Lower lobe of right lung (tissue), 2 donors: ENCODE data around the gene SNAPC4. TPM values are rescaled to one million over a fixed set of nuclear protein-coding genes. Genes with fewer than 3 reads are reported as not detected.

Source experiments
- ATAC-seq, 2 donors: fragments of 200-7000 bp; cut with Tn5 transposase; one replicate each; pipeline ENCODE4 v1.9.1; 2020 to 2022; ENCODE audit warnings: mild to moderate bottlenecking in 2 of 2, moderate library complexity in 2 of 2
- DNase-seq: peaks from one replicate; pipeline ENCODE4 v3.0.0-alpha.2; 2020
- H3K27ac ChIP-seq: fragments of 200-600 bp; one replicate; pipeline ENCODE4 v1.8.0; 2022
- H3K27me3 ChIP-seq: fragments of 200-600 bp; one replicate; pipeline ENCODE4 v1.8.0; 2022; ENCODE audit warnings: low read depth
- H3K36me3 ChIP-seq: fragments of 200-600 bp; one replicate; pipeline ENCODE4 v1.8.0; 2022; ENCODE audit warnings: mild to moderate bottlenecking
- H3K4me1 ChIP-seq: fragments of 200-600 bp; one replicate; pipeline ENCODE4 v1.8.0; 2022
- H3K4me3 ChIP-seq: fragments of 200-600 bp; one replicate; pipeline ENCODE4 v1.8.0; 2022; ENCODE audit warnings: mild to moderate bottlenecking
- H3K9me3 ChIP-seq: fragments of 200-600 bp; one replicate; pipeline ENCODE4 v1.8.0; 2022
- intact Hi-C: fragments of 100-400 bp; cut with DNase I; formaldehyde crosslinking; loops from one replicate; pipeline ENCODE4 v1.11.0; 2022
- total RNA-seq: library from RNA; stranded (reverse); fragmentation: NEBNext Ultra II Directional; extraction: Animal tissue kit (Norgen Biotek cat#: 25700); gene quantifications from one replicate; pipeline ENCODE4 v1.2.1, GENCODE V29; 2021
- TF ChIP-seq, protein P1 (sequence below): fragments of 200-600 bp; IDR thresholded peaks from one replicate; pipeline ENCODE4 v1.8.0; 2022; ENCODE audit warnings: antibody characterized with exemption, mild to moderate bottlenecking
- donor health status: DM: no; HTN: yes; CAD: no; lungs with severe emphysema.

The SNAPC4 gene
- total RNA-seq, 1 donor from 2014 or later, result 7.4 TPM

DNA sequence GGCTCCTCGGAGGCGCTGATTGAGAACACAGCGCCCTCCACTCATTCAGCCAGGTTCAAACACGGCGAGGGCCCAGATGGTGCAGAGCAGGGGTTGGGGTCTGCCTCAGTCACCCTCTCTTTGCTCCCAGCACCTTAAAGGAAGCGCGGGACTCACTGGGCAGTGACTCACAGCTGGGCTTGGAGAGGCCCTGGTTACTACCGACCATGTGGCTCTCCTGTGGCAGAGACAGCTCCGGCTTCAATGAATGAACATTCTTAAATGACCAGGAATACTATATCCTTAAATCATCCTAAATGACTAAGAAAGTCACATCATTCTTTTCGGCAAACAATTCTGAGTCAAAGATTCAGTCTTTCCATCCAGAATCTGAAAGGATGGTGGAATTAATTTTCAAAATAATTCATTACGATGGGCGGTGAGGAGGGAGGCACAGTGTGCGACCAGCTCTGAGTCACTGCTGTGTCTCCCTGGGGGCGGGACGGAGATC, 41.3 kb upstream of the SNAPC4 start:
- no peaks in the 10 kb centered on the region for H3K9me3 ChIP-seq
- H3K27me3 ChIP-seq, result no peaks in the 10 kb centered on the region
- H3K4me1 ChIP-seq, result peaks cover 30% of the 10 kb centered on the region
- ATAC-seq, result no peak
- TF ChIP-seq, protein P1, sequence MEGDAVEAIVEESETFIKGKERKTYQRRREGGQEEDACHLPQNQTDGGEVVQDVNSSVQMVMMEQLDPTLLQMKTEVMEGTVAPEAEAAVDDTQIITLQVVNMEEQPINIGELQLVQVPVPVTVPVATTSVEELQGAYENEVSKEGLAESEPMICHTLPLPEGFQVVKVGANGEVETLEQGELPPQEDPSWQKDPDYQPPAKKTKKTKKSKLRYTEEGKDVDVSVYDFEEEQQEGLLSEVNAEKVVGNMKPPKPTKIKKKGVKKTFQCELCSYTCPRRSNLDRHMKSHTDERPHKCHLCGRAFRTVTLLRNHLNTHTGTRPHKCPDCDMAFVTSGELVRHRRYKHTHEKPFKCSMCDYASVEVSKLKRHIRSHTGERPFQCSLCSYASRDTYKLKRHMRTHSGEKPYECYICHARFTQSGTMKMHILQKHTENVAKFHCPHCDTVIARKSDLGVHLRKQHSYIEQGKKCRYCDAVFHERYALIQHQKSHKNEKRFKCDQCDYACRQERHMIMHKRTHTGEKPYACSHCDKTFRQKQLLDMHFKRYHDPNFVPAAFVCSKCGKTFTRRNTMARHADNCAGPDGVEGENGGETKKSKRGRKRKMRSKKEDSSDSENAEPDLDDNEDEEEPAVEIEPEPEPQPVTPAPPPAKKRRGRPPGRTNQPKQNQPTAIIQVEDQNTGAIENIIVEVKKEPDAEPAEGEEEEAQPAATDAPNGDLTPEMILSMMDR, result no peak
- no peak for DNase-seq
- no peak overlapping the region for H3K27ac ChIP-seq
- intact Hi-C loops, result no loop called here
- no peak overlapping the region for H3K4me3 ChIP-seq
- peaks cover 59% of the 10 kb centered on the region for H3K36me3 ChIP-seq

DNA sequence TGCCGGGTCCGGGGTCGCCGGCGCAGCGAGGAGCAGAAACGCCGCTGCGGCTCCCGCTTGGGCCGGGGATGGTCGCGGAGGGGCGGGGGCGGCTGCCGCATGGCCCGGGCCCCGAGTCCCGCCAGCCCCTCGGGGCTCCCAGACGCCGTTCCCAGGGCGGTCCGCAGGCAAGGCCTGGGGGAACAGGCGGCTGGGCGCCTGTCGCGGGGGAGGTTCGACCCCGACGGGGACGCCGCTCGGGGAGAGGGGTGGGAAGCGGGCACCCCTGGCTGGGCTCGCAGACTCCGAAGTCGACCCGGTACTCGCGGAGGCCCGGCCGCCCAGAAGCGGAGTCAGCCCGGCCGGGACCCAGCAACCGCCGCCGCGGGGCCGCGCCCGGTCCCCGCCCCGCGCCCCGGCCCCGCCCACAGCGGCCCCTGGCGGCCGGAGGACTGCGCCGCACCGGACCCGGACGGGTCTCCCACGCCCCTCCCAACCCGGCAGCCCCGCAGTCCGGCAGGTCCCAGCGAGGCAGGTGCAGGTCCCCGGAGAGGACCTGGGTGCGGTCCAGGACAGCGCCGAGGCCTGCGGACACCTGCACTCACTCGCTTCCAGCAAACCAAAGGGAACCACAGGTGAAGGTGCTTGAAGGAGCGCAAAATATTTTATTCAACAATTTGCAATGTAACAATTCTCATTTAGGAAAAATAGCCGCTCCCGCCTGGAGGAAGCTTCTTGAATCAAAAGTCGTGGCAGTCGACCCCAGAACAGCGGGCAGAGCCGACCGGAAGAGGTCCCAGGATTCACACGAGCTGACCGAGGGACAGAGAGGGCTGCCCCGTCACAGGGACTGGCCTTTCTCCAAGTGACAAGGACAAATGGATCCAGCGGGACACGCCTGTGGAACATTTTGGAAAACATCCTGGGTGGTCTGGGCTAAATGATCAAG, 39.8 kb upstream of the SNAPC4 start, which contains the start of gene INPP5E:
INPP5E (minus strand) TSS at position 365 of the 928 bp plus-strand sequence. CDS start 426 bp downstream, outside the sequence.
- Histone ChIP-seq H3K27me3 (no peaks in the 10 kb centered on the region), H3K9me3 (no peaks in the 10 kb centered on the region), H3K27ac (peak within 1 kb of the TSS; percentile 78), H3K4me3 (peak within 1 kb of the TSS; percentile 96), H3K36me3 (peaks cover 44% of the 10 kb centered on the region), H3K4me1 (peaks cover 32% of the 10 kb centered on the region)
- peak; percentile 90 to 93 for ATAC-seq
- DNase-seq, result peak; percentile 80
- intact Hi-C loops, result no loop called here
- TF ChIP-seq, protein P1, result peak; percentile 63

DNA sequence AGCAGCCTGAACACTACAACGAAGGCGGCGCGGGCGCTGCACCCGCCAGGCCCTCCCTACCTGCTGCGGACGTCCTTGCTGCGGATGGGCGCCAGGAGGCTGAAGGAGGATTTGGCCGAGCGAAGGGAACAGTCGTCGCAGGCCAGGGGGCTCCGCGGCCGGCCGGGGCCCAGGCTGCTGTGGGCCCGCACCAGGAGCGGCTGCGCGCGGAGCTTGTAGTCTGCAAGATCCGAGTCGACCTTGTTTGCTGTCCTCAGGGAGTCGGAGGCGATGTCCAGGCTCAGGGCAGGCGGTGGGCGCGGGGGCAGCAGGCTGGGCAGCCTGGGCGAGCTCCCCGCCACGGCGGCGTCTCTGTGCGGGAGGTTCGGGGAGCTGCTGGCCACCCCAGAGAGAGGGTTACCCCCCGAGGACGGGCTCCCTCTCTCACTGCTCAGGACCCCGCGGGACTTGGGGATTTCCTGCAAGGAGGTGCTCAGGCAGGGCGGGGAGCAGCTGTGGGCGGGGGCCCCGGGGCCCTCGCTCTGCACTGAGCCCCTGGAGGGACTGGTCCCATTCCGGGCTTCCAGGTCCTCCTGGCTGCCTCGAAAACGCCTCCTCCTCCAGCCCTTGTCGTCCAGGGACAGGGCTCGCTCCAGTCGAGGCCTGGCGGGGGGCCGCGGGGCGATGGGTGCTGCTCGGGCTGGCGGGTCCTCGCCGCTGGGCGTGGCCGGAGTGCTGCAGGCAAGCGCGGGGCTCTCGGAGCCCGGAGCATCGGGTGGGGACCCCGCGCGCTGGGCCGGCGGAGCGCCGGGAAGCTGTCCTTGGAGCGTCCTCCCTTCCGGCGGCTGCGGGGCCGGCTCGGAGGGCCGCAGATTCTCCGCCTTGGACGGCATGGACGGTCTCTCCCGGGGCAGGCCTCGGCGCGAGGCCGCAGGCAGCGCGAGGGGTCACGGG, 38.8 kb upstream of the SNAPC4 start:
- intact Hi-C loops, result no loop called here
- TF ChIP-seq, protein P1, result no peak
- Histone ChIP-seq H3K36me3 (peaks cover 39% of the 10 kb centered on the region), H3K4me1 (peaks cover 32% of the 10 kb centered on the region), H3K27ac (peak overlapping the region; percentile 78), H3K9me3 (no peaks in the 10 kb centered on the region), H3K4me3 (peak overlapping the region; percentile 96), H3K27me3 (no peaks in the 10 kb centered on the region)
- DNase-seq, result no peak
- ATAC-seq, result peak; percentile 40 to 44

DNA sequence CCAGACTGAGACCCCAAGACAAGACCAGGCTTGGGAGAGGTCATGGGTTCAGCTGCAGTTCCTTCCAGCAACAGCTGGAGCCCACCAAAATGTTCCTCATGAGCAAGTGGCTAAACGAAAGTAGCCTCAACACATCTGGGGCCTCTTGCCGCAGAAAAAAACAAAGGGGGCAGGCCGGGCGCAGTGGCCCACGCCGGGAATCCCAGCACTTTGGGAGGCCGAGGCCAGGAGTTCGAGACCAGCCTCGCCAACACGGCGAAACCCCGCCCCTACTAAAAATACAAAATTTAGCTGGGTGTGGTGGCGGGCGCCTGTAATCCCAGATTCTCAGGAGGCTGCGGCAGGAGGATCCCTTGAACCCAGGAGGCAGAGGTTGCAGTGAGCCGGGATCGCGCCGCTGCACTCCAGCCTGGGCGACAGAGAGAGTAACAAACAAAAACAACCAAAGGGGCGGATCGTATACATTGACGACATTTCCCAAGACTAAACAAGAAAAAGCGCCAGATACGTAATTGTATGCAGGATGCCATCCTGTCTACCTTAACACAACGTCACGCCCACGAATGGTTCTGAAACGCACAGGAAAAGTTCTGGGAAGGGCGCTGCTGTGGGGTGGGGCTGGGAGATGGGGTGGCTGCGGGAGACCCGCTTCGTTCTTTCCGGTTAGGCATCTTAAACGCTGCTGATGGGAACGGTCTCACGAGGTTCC, 38.0 kb upstream of the SNAPC4 start:
- intact Hi-C loops, result no loop called here
- Histone ChIP-seq H3K4me3 (peak overlapping the region; percentile 96), H3K4me1 (peaks cover 32% of the 10 kb centered on the region), H3K9me3 (no peaks in the 10 kb centered on the region), H3K27me3 (no peaks in the 10 kb centered on the region), H3K27ac (peak overlapping the region; percentile 78), H3K36me3 (peaks cover 38% of the 10 kb centered on the region)
- ATAC-seq (no peak), DNase-seq (no peak)
- TF ChIP-seq, protein P1, result no peak
